ENCODE data around the gene LTC4S.

- TF ChIP-seq CTCF (IDR thresholded peaks at IDR 0.05; ENCODE audit: low read length) (no peak), EZH2 (IDR thresholded peaks at IDR 0.05; ENCODE audit: borderline replicate concordance, low read length) (no peak)
Observed at GRCh38 chr5:179840321-179840720, 46.5 kb downstream of the LTC4S start.

All from OCI-LY1 (cell line).